GM21381 (cell line): ENCODE results near the gene IDNK.
A peak's percentile ranks its signal among the peaks of the same experiment; 100 is the strongest.
"Not testable (repeated sequence)": the region's sequence is repeated elsewhere in the genome, so short reads cannot be mapped to it uniquely, and the experiment has no call there.

Experiments used
- ATAC-seq: cut with Tn5 transposase; IDR thresholded peaks from one replicate; pipeline ENCODE4 v1.9.1; 2021; ENCODE audit warnings: mild to moderate bottlenecking, moderate library complexity; ENCODE audit not compliant: unreplicated experiment

IDNK gene

GRCh38 chr9:83622939-83623678 is at the start of gene IDNK:
TSS of gene IDNK (plus strand) at chr9:83623143. CDS start at chr9:83623172, 29 bp downstream.
- ATAC-seq, result peak; percentile 83

DNA sequence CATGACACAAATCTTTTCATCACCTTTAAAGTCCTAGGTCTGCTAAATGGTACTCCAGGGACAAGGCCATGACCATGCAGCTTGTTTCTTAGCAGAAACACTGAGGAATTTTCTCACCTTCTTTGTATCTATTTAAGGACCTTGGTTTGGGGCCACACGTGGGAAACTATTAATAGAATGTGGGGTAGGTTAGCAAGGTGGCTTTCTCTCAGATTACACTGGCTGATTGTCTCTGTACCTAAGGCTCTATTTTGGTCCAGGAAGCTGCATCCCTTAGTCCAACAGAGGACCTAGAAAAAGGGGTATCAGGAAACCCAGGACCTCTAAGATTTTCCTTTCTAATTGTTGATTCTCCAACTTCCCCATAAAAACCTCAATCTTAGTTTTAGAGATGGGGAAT is 48.5 kb upstream of the IDNK start:
- no peak for ATAC-seq

- no peak for ATAC-seq
Measured at GRCh38 chr9:83582029-83582428, 40.9 kb upstream of the IDNK start.

GRCh38 chr9:83583151-83584014 is 39.6 kb upstream of the IDNK start:
- no peak for ATAC-seq

DNA sequence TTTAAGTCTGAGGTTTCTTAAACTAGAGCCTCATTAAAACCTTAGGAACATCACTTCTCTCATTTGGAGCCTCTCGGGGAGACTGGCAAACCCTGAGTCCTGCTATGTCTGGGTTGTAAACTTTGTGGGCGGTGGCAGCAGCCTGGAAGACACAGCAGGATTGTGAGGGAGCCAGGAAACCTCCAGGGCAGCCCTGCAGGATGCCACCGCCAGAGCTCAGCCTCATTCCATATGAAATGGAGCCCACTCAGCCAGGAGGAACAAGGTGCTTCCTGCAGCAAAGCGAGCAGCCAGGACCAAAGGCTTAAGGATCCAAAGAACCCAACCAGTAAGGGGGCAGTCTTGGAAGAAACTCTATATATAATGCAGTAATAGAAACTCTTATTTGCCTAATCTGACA is 37.9 kb upstream of the IDNK start:
- ATAC-seq, result no peak

- ATAC-seq, result no peak
Measured at GRCh38 chr9:83588256-83588655, 34.7 kb upstream of the IDNK start.

DNA sequence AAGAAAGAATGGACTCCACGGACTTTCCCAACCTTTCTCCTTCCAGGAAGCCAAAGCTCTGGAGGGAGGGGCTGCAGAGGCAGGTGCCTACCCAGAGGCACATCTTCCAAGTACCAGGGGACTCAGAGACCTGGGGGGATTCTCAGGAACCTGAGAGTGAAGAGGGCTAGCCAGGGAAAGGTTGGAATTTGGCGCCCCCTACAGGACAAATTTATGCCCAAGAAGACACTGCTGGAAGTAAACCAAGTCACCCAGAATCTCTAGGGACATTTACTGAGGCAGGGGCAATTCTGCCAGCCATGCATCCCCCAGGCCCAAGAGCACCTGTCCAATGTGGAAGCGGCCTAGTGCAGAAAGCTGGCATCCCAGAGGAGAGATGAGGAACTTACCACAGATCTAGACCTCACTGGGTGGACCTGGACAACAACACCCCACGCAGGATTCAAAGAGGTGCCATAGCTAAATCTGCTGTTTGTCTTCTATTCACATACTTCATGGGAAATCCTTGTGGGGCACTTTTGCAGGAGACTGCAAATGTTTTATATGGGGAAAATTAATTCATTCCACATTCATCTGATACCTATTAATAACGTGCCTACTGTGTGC is 25.9 kb upstream of the IDNK start:
- ATAC-seq, result no peak

- ATAC-seq, result no peak
Measured at GRCh38 chr9:83598487-83598886, 24.5 kb upstream of the IDNK start.

DNA sequence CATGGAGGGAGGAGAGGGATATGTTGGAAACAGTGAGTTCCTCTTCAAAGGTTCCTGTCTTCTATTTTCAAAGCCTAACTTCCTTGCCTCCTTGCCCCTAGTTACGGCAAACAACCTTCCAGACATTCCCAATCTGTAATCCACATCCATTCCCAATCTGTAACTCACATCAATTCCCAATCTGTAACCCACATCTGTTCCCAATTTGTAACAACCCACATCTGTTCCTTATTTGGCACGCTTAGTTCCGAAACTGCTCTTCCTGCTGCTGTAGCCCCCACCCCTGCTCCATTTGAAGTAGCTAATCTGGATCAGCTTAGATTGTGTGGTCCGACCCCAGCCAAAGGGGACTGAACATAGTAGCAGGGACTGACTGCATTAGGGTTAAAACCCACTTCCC is 23.9 kb upstream of the IDNK start:
- ATAC-seq, result no peak

GRCh38 chr9:83601463-83601862 is 21.5 kb upstream of the IDNK start:
- ATAC-seq, result no peak

DNA sequence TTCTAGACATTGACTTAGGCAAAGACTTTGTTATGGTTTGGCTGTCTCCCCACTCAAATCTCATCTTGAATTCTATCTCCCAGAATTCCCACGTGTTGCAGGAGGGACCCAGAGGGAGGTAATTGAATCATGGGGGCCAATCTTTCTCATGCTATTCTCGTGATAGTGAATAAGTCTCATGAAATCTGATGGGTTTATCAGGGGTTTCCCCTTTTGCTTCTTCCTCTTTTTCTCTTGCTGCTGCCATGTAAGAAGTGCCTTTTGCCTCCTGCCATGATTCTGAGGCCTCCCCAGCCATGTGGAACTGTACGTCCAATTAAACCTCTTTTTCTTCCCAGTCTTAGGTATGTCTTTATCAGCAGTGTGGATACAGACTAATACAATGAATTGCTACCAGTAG is 15.3 kb upstream of the IDNK start:
- not testable (repeated sequence) for ATAC-seq

- ATAC-seq, result not testable (repeated sequence)
Measured at GRCh38 chr9:83613298-83613697, 9.6 kb upstream of the IDNK start.

DNA sequence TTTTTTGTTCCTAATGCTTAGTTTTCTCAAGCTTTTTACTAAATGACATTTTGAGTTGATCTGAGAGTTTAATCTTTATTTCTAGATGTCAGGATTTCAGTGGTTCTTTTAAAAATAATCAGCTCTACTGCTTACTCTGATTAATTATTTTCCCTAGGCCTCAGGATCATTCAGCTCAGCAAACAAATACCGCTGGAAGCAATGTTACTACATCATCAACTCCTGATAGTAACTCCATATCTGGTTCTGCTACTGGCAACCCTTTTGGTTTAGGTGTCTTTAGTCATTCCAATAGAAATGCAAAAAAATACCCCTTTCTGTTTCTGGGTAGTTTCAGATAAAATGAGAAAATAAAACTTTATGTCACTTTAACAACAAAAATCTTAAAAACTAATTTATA is 5.6 kb upstream of the IDNK start:
- no peak for ATAC-seq

- ATAC-seq, result no peak
Measured at GRCh38 chr9:83620841-83621636, 1.9 kb upstream of the IDNK start.

- ATAC-seq, result peak; percentile 47
Measured at GRCh38 chr9:83622433-83622938, 457 bp upstream of the IDNK start.

DNA sequence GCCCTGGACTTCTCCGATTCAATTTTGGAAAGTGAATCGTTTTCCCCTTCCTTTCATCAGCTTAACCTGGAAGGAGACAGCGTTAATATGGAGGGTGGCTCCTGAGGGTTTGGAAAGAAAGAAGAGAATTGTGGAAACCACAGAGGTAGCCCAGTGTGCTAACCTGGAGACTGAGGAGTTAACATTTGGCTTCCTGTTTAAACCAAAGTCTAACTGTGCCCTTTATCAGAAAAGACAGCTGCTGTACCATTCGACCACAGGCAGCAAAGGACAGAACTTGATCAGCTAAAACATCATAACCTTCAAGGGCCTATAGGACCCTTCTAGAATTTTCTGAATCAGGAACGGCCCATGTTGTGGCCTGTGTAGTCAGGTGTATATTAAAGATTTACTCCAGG is 735 bp downstream of the IDNK start:
- peak; percentile 34 for ATAC-seq

GRCh38 chr9:83625178-83625577 is 2.2 kb downstream of the IDNK start:
- no peak for ATAC-seq

- no peak for ATAC-seq
Measured at GRCh38 chr9:83628540-83628939, 5.6 kb downstream of the IDNK start.

- no peak for ATAC-seq
Measured at GRCh38 chr9:83629433-83630104, 6.6 kb downstream of the IDNK start.

DNA sequence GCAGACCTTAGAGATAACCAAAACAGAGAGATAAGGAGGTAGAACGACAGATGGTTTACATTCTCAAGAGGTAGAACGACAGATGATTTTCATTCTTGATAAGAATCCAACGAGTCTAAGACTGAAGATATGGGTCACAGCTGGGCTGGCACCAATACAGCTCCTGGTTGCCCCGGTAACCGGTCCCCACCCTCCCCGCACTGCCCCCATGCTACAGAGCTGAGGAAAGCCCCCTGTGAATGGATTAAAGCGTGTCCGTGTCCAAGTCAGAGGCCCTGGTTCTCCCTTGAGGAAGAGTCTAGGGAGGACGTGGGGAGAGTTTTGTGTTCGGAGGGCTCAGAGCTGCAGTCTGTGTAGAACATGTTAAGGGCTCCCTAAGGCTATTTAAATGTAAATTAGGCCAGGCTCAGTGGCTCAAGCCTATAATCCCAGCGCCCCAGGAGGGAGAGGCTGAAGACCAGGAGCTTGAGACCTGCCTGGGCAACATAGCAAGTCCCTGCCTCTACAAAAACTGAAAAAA is 8.1 kb downstream of the IDNK start:
- no peak for ATAC-seq
